NCI-H2227 treated with DMSO at 0.1 percent for 48 hours (cell line): Measurements from ENCODE around the gene ZNF282.
"Not testable (repeated sequence)": the region's sequence is repeated elsewhere in the genome, so short reads cannot be mapped to it uniquely, and the experiment has no call there.

ENCODE experiments used
- DNase-seq: peaks from one replicate; lab custom pipeline; 2025; lab: John Stamatoyannopoulos, UW

The ZNF282 gene

DNA sequence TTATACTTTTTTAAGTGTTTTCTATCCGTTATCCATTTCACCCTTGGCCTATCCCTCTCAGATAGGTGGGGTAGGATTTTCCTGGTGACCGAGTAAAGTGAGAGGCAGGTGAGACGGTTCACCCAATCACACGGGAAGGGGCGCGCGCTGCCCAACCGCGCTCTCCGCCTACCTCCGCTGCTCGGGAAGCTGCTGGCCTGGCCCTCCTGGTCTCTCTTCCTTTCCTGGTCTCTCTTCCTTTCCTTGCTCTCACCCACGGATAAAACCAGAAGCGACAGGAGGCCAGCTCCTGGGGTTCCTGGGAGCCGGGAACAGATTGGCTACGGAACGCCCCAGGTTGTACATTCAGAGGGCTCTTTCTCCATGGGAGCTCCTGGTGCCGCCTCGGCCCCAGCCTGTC lies 29.8 kb downstream of the ZNF282 start:
- DNase-seq, result no peak

DNA sequence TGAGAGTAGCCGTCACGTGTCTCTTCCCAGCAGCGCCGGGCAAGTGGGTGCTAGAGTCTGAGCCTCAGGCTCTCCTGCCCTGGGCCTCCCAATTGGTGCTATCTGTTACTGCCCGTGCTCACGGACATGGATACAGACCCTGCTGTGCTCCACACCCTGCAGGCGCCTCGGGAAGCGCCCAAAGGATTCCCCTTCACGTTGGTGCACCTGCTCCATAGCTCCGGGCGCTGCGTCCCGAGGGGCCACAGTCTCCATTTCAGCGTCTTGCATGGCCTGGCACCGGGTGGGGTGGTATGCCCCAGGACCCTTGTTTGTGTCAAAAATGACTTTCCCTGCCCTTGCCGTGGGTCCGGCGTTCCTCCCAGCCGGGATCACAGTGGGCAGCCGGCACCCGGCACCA lies 30.3 kb downstream of the ZNF282 start:
- DNase-seq, result no peak

GRCh38 chr7:149226366-149226765 lies 31.0 kb downstream of the ZNF282 start:
- DNase-seq, result not testable (repeated sequence)

DNA sequence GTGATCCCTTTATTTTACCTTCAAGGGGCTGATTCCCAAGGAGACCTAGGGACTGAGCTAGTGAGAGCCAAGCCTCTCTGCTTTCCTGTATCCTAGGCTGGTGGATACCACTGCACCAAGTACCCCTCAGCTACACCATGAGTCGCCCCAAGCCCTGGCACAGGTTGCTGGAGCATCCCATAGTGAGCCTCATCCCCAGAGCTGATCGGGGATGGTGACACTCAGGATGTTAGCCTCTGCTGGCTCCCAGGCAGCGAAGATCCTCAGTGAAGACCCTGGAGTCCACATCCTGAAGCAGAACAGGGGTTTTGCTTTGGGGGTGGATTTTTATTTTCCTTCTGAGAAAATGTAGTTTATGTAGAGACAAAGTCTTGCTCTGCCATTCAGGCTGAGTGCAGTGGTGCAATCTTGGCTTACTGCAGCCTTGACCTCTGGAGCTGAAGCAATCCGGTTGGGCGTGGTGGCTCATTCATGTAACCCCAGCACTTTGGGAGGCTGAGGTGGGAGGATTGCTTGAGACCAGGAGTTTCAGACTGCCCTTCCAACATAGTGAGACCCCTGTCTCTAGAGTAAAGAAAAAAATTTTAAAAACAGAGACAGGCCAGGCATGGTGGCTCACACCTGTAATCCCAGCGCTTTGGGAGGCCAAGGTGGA lies 31.6 kb downstream of the ZNF282 start:
- DNase-seq, result no peak

DNA sequence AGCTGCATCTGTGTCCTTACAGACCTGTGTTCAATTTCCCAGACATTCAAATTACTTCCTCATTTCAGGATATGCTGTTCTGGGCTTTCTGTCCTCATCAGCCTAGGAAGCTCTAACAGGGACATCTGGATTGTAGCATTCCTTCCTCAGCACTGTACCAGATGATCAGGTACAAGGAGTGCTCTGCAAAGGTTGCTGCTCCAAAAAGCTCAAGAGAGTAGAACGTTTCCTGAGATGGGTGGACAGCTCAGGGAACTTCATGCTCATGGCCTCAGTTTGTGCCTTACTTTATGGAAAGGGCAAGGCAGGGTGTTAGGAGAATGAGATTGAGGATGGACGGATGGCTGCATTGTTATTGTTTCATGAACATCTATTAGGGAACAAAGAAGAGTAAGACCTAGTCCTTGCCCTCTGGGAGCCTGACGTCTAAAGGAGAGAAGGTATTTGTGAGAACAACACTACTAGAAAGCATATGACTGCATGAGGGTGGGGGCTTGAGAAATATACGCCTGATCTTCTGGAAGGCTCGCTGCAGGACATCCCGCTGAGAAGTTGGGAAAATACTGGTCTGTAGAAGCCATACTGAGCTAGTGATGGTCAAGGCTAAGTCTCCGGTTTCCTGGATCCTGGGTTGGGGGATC lies 33.6 kb downstream of the ZNF282 start:
- DNase-seq, result no peak

GRCh38 chr7:149229526-149229925 lies 34.2 kb downstream of the ZNF282 start:
- DNase-seq, result no peak

DNA sequence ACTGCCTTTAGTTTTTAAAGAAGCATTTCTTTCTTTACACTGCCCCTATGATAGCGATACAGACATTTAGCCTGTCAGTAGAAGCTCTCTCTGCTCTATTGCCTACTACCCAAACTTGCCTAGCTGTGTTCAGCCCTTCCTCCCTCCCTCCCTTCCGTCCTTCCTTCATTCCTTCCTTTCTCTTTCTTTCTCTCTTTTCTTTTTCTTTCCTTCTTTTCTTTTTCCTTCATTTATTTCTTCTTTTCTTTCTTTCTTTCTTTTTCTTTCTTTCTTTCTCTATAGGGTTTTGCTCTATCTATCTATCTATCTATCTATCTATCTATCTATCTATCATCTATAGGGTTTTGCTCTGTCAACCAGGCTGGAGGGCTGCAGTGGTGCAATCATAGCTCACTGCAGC lies 37.0 kb downstream of the ZNF282 start:
- DNase-seq, result no peak

- not testable (repeated sequence) for DNase-seq
Observed at GRCh38 chr7:149233655-149234204, 38.4 kb downstream of the ZNF282 start.

- no peak for DNase-seq
Observed at GRCh38 chr7:149237502-149237901, 42.2 kb downstream of the ZNF282 start.

DNA sequence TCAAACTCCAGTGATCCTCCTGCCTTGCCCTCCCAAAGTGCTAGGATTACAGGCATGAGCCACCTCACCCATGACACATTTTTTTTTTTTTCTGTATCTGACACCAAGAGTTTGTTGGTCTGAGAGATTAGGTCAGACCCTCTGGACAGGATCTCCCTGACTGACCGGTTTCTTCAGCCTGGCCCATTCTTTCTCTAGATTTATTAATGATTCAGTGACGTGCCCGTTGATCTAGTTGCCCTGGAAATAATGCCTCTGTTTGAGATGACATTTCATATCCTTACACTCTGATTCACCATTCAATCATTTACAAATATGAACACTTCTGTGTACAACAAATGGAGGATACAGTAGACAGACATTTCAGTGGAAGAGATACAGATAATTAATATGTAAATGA lies 42.7 kb downstream of the ZNF282 start:
- no peak for DNase-seq

GRCh38 chr7:149239345-149240143 lies 44.2 kb downstream of the ZNF282 start, which contains the start of gene ZNF212:
Gene ZNF212 (plus strand): TSS chr7:149239651. CDS start chr7:149239779, 128 bp downstream.
- DNase-seq, result peak; percentile 79

DNA sequence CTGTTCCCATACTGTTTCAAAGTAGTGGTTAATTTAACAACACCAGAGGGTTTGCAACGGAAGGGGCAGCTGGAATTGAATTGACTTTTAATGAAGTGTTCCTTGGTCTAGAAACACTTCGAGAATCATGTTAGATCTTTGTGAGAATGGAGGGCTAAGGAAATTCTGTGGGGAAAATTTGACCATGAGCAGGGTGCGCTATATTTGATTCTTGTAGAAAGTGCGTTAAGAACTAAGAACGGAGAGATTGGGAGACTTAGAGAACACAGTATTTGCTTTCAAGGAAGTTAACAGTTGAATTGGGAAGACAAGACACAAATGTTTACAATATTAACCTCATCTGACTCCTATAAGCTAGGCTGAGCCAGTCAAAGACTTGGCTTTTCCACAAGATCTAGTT lies 45.3 kb downstream of the ZNF282 start:
- no peak for DNase-seq

GRCh38 chr7:149241696-149242095 lies 46.4 kb downstream of the ZNF282 start:
- DNase-seq, result no peak

GRCh38 chr7:149245244-149245643 lies 49.9 kb downstream of the ZNF282 start:
- DNase-seq, result no peak

- no peak for DNase-seq
Observed at GRCh38 chr7:149245744-149246143, 50.4 kb downstream of the ZNF282 start.

GRCh38 chr7:149248777-149249176 lies 53.4 kb downstream of the ZNF282 start:
- no peak for DNase-seq

GRCh38 chr7:149250151-149250550 lies 54.8 kb downstream of the ZNF282 start:
- DNase-seq, result not testable (repeated sequence)

DNA sequence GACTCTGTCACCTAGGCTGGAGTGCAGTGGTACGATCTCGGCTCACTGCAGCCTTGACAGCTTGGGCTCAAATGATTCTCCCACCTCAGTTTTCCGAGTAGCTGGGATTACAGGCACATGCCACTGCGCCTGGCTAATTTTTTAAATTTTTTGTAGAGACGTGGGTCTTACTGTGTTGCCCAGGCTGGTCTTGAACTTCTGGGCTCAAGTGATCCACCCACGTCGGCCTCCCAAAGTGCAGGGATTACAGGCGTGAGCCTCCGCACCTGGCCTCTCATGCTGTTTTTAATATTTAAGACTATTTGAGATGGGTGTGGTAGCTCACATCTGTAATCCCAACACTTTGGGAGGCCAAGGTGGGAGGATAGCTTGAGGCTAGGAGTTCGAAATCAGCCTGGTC lies 56.2 kb downstream of the ZNF282 start:
- DNase-seq, result not testable (repeated sequence)

- DNase-seq, result no peak
Observed at GRCh38 chr7:149252378-149252777, 57.0 kb downstream of the ZNF282 start.

DNA sequence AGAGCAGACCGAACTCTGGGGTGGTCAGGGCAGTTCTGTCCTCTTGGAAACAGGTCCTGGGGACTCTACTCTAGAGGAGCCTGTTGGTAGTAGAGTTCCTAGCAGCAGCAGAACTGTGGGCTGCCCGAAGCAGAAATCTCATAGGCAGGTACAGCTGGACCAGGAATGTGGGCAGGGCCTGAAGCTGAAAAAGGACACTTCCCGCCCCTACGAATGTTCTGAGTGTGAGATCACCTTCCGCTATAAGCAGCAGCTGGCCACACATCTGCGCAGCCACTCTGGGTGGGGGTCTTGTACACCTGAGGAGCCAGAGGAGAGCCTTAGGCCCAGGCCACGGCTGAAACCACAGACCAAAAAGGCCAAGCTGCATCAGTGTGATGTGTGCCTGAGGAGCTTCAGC lies 58.3 kb downstream of the ZNF282 start:
- DNase-seq, result no peak

DNA sequence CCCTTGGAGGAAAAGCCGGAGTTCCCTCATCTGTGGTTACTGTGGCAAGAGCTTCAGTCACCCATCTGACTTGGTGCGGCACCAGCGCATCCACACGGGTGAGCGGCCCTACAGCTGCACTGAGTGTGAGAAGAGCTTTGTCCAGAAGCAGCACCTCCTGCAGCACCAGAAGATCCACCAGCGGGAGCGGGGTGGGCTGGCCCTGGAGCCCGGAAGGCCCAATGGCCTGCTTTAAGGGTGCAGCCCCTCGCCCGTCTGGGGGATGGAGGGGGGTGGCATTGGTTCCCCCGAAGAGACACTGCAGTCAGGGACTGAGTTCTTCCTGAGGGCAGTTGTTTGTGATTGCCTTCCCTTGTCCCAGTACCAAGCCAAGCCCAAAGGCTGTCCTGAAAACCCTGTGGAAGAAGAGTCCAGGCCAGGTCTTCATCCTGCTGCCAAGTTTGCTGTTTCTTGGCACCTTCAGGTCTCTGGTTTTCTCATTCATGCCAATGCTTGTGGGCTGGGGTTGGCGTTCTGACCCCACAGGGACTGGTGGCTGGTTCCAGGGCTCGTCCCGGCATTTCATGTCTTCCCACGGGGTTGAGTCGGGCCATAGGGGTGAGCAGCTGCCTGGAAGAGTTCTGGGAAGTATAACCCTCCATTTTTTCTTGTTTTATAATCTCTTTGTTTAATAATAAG lies 59.0 kb downstream of the ZNF282 start:
- no peak for DNase-seq

DNA sequence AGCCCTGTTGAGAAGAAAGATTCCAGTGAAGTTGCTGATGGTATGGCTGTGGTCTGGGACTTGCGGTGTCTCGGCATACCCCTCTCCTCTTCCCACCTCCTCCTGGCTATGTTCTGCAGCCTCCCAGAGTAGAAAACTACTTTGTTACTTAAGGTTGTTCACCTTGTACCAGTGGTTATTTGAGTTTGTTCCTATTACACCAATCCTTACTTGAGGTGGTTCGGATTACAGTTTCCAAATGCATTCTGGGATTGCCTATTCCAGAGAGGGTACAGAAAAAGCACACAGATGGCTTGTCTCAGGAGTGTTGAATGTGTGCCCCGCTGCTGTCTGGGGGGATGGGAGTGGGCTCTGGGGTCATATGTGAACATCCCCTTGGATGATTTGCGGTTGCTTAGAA lies 59.8 kb downstream of the ZNF282 start:
- DNase-seq, result no peak
